K562 (cell line): ENCODE data around the gene HIRIP3. TPM values are rescaled to one million over a fixed set of nuclear protein-coding genes. Genes with fewer than 3 reads are reported as not detected.

Experiments used
- ATAC-seq: fragments of 200-7000 bp; cut with Tn5 transposase; 3 replicates; pipeline ENCODE4 v1.9.1; 2020; ENCODE audit warnings: moderate library complexity
- BruUV-seq: library from RNA; stranded (reverse); fragments of 400-500 nt; replicated peaks from 2 replicates; lab custom pipeline; 2021; lab: Mats Ljungman, UMichigan
- CTCF ChIA-PET: fragments of 300-600 bp; formaldehyde crosslinking; extraction: SDS; loops from one replicate; lab custom pipeline; 2021; ENCODE audit warnings: low intra/inter-chr PET ratio; lab: Yijun Ruan, JAX
- POLR2A ChIA-PET: fragments of 300-600, 350-650 bp; sonication (Branson Sonifier 250); formaldehyde crosslinking; extraction: SDS; loops from one replicate; lab custom pipeline; 2021; ENCODE audit warnings: antibody characterized with exemption, inconsistent platforms; lab: Yijun Ruan, JAX
- DNase-seq, 4 experiments: peaks; one replicate each; pipeline versions ENCODE4 v3.0.0 to v3.0.0-alpha.2; 2011 to 2018; ENCODE audit warnings: low spot score in 3 of 4, mixed read lengths in 3 of 4; ENCODE audit errors: extremely low read depth in 1 of 4
- FAIRE-seq: peaks from 2 replicates; lab custom pipeline; 2011; peaks lifted over from hg19 to GRCh38; lab: Jason Lieb, UNC
- H2AFZ ChIP-seq: 2 replicates; pipeline ENCODE4 v1.6.0; 2011; ENCODE audit warnings: low read depth, low read length, control low read depth, inconsistent platforms
- H3K27ac ChIP-seq: fragments of 200-600 bp; 3 replicates; pipeline ENCODE4 v1.8.0; 2011; ENCODE audit warnings: low read depth, mild to moderate bottlenecking, control low read depth, inconsistent platforms, low read length, moderate library complexity, mixed read lengths; ENCODE audit errors: extremely low read depth
- H3K27me3 ChIP-seq, 2 experiments: fragments of 300-600 bp in 1 of 2; 2 replicates in 1 of 2; 3 replicates in 1 of 2; pipeline versions ENCODE4 v1.6.0 to v1.8.0; 2011; ENCODE audit warnings: inconsistent platforms in 2 of 2, low read length in 2 of 2, mild to moderate bottlenecking in 1 of 2, mixed read lengths in 1 of 2, moderate library complexity in 1 of 2; ENCODE audit not compliant: control insufficient read depth in 2 of 2, insufficient read depth in 2 of 2
- H3K36me3 ChIP-seq: fragments of 300-600 bp; 3 replicates; pipeline ENCODE4 v1.8.0; 2011; ENCODE audit warnings: mild to moderate bottlenecking, low read length, inconsistent platforms; ENCODE audit not compliant: control insufficient read depth, insufficient read depth
- H3K4me1 ChIP-seq, 2 experiments: fragments of 200-600 bp in 1 of 2; replicated peaks in 1 of 2; 2 replicates in 1 of 2; 3 replicates in 1 of 2; pipeline versions ENCODE4 v1.5.1 to v1.8.0; 2011; ENCODE audit warnings: inconsistent platforms in 2 of 2, low read length in 2 of 2, mild to moderate bottlenecking in 1 of 2, mixed read lengths in 1 of 2, moderate library complexity in 1 of 2; ENCODE audit not compliant: control insufficient read depth in 2 of 2, insufficient read depth in 2 of 2
- H3K4me2 ChIP-seq: 2 replicates; pipeline ENCODE4 v1.6.1; 2011; ENCODE audit warnings: low read length, control low read depth, inconsistent platforms, mixed read lengths; ENCODE audit not compliant: insufficient read depth
- H3K4me3 ChIP-seq: fragments of 200-600 bp; sonication (generic), shearing (Covaris generic); 2 replicates; pipeline ENCODE4 v1.5.1; 2016; ENCODE audit warnings: control low read depth, inconsistent platforms
- H3K79me2 ChIP-seq: fragments of 200-600 bp; 3 replicates; pipeline ENCODE4 v1.8.0; 2011; ENCODE audit warnings: low read length, inconsistent platforms; ENCODE audit not compliant: control insufficient read depth, insufficient read depth
- H3K9ac ChIP-seq, 2 experiments: 2 replicates each; pipeline versions ENCODE4 v1.6.0 to v1.6.1; 2011; ENCODE audit warnings: low read depth in 2 of 2, low read length in 2 of 2, control low read depth in 1 of 2, inconsistent platforms in 1 of 2, mild to moderate bottlenecking in 1 of 2, mixed read lengths in 1 of 2; ENCODE audit not compliant: insufficient read depth in 1 of 2
- H3K9me1 ChIP-seq: one replicate; pipeline ENCODE4 v1.6.0; 2011; ENCODE audit warnings: inconsistent platforms, mild to moderate bottlenecking, low read length, moderate library complexity; ENCODE audit not compliant: control insufficient read depth, insufficient read depth
- H3K9me3 ChIP-seq: replicated peaks from 2 replicates; pipeline ENCODE4 v1.5.1; 2011; ENCODE audit warnings: low read depth, low read length, inconsistent platforms; ENCODE audit not compliant: control insufficient read depth, insufficient read depth
- H4K20me1 ChIP-seq: replicated peaks from 2 replicates; pipeline ENCODE4 v1.6.1; 2011; ENCODE audit warnings: low read length, inconsistent platforms, mixed read lengths; ENCODE audit not compliant: control insufficient read depth, insufficient read depth
- BRF1 ChIP-seq: IDR thresholded peaks from 3 replicates; pipeline ENCODE4 v1.6.1; 2011; ENCODE audit warnings: borderline replicate concordance, mild to moderate bottlenecking; ENCODE audit not compliant: insufficient read length; ENCODE audit errors: extremely low read depth
- DMBX1 ChIP-seq: fragments of 250-450 bp; sonication (Bioruptor Pico); IDR thresholded peaks from 2 replicates; pipeline ENCODE4 v1.8.0; 2022; ENCODE audit warnings: inconsistent platforms, mild to moderate bottlenecking, moderate library complexity, borderline replicate concordance
- ELF4 ChIP-seq: fragments of 450-650 bp; formaldehyde crosslinking; IDR thresholded peaks from 2 replicates; pipeline ENCODE4 v1.4.0; 2022; ENCODE audit warnings: missing genetic modification characterization
- MCM3 ChIP-seq: fragments of 450-650 bp; IDR thresholded peaks from 2 replicates; pipeline ENCODE4 v1.6.1; 2016
- PTRF ChIP-seq: fragments of 450-650 bp; IDR thresholded peaks from 2 replicates; pipeline ENCODE4 v1.6.1; 2016; ENCODE audit warnings: mild to moderate bottlenecking, missing genetic modification characterization, missing compliant biosample characterization
- ZNF561 ChIP-seq: fragments of 450-650 bp; formaldehyde crosslinking; conservative IDR thresholded peaks from 2 replicates; pipeline ENCODE4 v1.4.0; 2020; ENCODE audit warnings: mild to moderate bottlenecking, moderate library complexity
- ZNF77 ChIP-seq: fragments of 250-450 bp; sonication (Bioruptor Pico); IDR thresholded peaks from 2 replicates; pipeline ENCODE4 v1.5.0; 2020
- WGBS: fragments of 100-300 bp; shearing (Covaris generic); methylation state at CpG from one replicate; pipeline ENCODE4 v1.1.6; 2016; ENCODE audit warnings: low coverage, mixed read lengths; ENCODE audit not compliant: insufficient coverage; ENCODE audit errors: missing lambda C conversion rate; 5-methylcytosine and 5-hydroxymethylcytosine counted together
- in situ Hi-C: fragments of 300-500 bp; cut with MboI; formaldehyde crosslinking; loops from 4 replicates; pipeline ENCODE4 v1.15.0; 2018; ENCODE audit warnings: inconsistent platforms, mixed read lengths
- intact Hi-C: fragments of 100-400 bp; cut with micrococcal nuclease; formaldehyde crosslinking; loops from 2 replicates; pipeline ENCODE4 v1.14.2; 2022
- polyA plus RNA-seq, 8 experiments: library from polyadenylated mRNA; depleted of rRNA in 4 of 8; stranded (reverse) in 5 of 8; unstranded in 3 of 8; fragments of >200 nt; fragmentation: Nextera tagmentation in 2 of 8; fragmentation: Illumina TruSeq in 1 of 8; extraction: Ambion mirVana in 2 of 8; extraction: Trizol in 1 of 8; gene quantifications; 2 replicates each; pipeline versions ENCODE4 v1.2.1 to v1.2.3, GENCODE V29; 2011 to 2014; ENCODE audit warnings: inconsistent platforms in 1 of 8, missing spikeins in 1 of 8
- total RNA-seq, 7 experiments: library from RNA; depleted of rRNA in 6 of 7; stranded (reverse); fragments of >200 nt in 6 of 7; fragmentation: Illumina TruSeq in 2 of 7; extraction: Trizol in 2 of 7; gene quantifications; 2 replicates each; pipeline versions ENCODE4 v1.2.1 to v1.2.3, GENCODE V29; 2011 to 2021; ENCODE audit warnings: low replicate concordance in 1 of 7
- TF ChIP-seq, protein P1 (sequence below), 2 experiments: fragments of 450-650 bp; formaldehyde crosslinking in 1 of 2; IDR thresholded peaks; 2 replicates each; pipeline versions ENCODE4 v1.4.0 to v1.6.1; 2014 to 2020; ENCODE audit warnings: mild to moderate bottlenecking in 2 of 2, borderline replicate concordance in 1 of 2, low read depth in 1 of 2
- TF ChIP-seq, protein P2 (sequence below), 2 experiments: IDR thresholded peaks; 2 replicates each; pipeline ENCODE4 v1.6.1; 2012; ENCODE audit warnings: improper control_type of control experiment in 2 of 2, low read depth in 2 of 2, low read length in 2 of 2, borderline replicate concordance in 1 of 2

HIRIP3 gene
- total and polyA plus RNA-seq, 9 of the 15 experiments (the other 6 are each of a cell fraction or from before 2014, with no cell fraction given) = 3.3 to 38.2 (median 18.2) TPM

DNA sequence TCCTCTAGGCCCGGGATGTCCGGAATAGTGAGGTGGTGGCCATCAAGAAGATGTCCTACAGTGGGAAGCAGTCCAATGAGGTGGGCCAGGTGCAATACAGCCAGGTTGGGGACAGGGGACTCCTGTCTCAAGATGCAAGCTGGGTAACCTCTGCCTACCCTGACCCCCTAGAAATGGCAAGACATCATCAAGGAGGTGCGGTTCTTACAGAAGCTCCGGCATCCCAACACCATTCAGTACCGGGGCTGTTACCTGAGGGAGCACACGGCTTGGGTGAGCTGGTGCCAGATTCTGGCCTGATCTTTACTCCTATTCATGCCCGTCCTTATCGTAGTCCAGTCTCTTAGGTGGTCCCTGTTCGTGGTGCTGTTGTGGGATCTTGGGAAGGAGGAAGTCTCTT lies 17.3 kb downstream of the HIRIP3 start:
- BruUV-seq = no TSS peak
- FAIRE-seq (no peak), DNase-seq (no peak)
- no peaks in the 10 kb centered on the region for H3K27me3 ChIP-seq
- CTCF ChIA-PET = no interaction called here
- H3K36me3 ChIP-seq = peaks cover 63% of the 10 kb centered on the region
- H3K4me3 ChIP-seq = no peak overlapping the region
- peaks cover 36% of the 10 kb centered on the region for H3K79me2 ChIP-seq
- 94% methylated on average over 8 of the region's 9 CpGs for WGBS
- H4K20me1 ChIP-seq = peaks cover 26% of the 10 kb centered on the region
- intact Hi-C loops = no loop called here
- H3K4me1 ChIP-seq = peaks cover 24 to 30% of the 10 kb centered on the region in 2 experiments; a peak in 4 of 5 replicates
- POLR2A ChIA-PET = interaction anchor here (1.4 to 2.4 kb wide), 2 partner anchors 12 to 17 kb away, joined by 3 to 9 read pairs; partner anchors contain the start of gene HIRIP3
- H3K9ac ChIP-seq = no peak overlapping the region
- H3K9me3 ChIP-seq = no peaks in the 10 kb centered on the region
- TF ChIP-seq, protein P1, sequence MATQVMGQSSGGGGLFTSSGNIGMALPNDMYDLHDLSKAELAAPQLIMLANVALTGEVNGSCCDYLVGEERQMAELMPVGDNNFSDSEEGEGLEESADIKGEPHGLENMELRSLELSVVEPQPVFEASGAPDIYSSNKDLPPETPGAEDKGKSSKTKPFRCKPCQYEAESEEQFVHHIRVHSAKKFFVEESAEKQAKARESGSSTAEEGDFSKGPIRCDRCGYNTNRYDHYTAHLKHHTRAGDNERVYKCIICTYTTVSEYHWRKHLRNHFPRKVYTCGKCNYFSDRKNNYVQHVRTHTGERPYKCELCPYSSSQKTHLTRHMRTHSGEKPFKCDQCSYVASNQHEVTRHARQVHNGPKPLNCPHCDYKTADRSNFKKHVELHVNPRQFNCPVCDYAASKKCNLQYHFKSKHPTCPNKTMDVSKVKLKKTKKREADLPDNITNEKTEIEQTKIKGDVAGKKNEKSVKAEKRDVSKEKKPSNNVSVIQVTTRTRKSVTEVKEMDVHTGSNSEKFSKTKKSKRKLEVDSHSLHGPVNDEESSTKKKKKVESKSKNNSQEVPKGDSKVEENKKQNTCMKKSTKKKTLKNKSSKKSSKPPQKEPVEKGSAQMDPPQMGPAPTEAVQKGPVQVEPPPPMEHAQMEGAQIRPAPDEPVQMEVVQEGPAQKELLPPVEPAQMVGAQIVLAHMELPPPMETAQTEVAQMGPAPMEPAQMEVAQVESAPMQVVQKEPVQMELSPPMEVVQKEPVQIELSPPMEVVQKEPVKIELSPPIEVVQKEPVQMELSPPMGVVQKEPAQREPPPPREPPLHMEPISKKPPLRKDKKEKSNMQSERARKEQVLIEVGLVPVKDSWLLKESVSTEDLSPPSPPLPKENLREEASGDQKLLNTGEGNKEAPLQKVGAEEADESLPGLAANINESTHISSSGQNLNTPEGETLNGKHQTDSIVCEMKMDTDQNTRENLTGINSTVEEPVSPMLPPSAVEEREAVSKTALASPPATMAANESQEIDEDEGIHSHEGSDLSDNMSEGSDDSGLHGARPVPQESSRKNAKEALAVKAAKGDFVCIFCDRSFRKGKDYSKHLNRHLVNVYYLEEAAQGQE (IDR thresholded peaks at IDR 0.05; ENCODE audit: borderline replicate concordance) = no peak
- TF ChIP-seq, protein P1 (CRISPR knock-in tag; IDR thresholded peaks at IDR 0.05; ENCODE audit: low read depth) = no peak
- TF ChIP-seq, protein P2, sequence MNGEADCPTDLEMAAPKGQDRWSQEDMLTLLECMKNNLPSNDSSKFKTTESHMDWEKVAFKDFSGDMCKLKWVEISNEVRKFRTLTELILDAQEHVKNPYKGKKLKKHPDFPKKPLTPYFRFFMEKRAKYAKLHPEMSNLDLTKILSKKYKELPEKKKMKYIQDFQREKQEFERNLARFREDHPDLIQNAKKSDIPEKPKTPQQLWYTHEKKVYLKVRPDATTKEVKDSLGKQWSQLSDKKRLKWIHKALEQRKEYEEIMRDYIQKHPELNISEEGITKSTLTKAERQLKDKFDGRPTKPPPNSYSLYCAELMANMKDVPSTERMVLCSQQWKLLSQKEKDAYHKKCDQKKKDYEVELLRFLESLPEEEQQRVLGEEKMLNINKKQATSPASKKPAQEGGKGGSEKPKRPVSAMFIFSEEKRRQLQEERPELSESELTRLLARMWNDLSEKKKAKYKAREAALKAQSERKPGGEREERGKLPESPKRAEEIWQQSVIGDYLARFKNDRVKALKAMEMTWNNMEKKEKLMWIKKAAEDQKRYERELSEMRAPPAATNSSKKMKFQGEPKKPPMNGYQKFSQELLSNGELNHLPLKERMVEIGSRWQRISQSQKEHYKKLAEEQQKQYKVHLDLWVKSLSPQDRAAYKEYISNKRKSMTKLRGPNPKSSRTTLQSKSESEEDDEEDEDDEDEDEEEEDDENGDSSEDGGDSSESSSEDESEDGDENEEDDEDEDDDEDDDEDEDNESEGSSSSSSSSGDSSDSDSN (IDR thresholded peaks at IDR 0.05; ENCODE audit: borderline replicate concordance in 1 of 2, low read depth in 2 of 2, low read length in 2 of 2) = no peak
- no peak for TF ChIP-seq BRF1
- no peak for TF ChIP-seq ZNF77 (CRISPR knock-in tag)
- TF ChIP-seq DMBX1 (CRISPR knock-in tag) = no peak
- no peak for TF ChIP-seq ZNF561 (CRISPR knock-in tag)
- no peak for TF ChIP-seq ELF4
- TF ChIP-seq MCM3 = no peak
- no peak for TF ChIP-seq PTRF (tag)
- TF ChIP-seq, all 486 proteins: peak for 0
- no peak overlapping the region for H2AFZ ChIP-seq
- in situ Hi-C loops = no loop called here
- peaks cover 3% of the 10 kb centered on the region for H3K9me1 ChIP-seq
- H3K4me2 ChIP-seq = no peak overlapping the region
- H3K27ac ChIP-seq = no peak overlapping the region
- ATAC-seq = no peak
